CD4-positive, alpha-beta T cell treated with Interleukin-17A for 1 hour (primary cell): ENCODE data around the gene TICAM1.
"Not testable (repeated sequence)": the region's sequence is repeated elsewhere in the genome, so short reads cannot be mapped to it uniquely, and the experiment has no call there.

Experiments used
- DNase-seq: peaks from one replicate; pipeline ENCODE4 v3.0.0-alpha.2; 2020

The TICAM1 gene

GRCh38 chr19:4831304-4831978 is at the start of gene TICAM1:
TICAM1 (minus strand) TSS chr19:4831712; CDS start chr19:4818377, 13,335 bp downstream.
- DNase-seq = peak; percentile 91

- no peak for DNase-seq
These were observed 47.5 kb upstream of the TICAM1 start for GRCh38 chr19:4879041-4879440.

DNA sequence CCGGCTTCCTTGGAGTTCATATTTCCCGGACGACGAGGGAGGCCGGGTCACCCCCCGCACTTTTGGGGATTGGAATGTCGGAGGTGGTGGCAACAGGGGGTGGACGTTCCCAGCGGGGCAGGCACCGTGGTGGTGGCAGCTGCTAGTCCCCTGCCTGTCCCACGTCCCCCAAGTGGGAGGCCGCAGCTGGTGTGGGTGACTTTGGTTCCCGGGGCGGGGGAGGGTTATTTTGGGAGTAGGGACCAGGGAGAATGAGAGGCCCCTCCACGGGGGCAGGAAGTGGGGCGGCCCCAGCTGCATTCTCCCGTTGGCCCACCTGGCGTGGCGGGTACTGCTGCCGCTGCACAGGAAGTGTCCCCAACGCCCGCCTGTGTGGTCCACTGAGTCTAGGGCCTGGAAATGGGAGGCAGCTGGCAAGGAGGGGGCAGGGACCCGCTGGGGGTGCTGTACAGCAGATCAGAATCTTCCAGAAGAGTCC is 47.0 kb upstream of the TICAM1 start:
- DNase-seq = no peak

DNA sequence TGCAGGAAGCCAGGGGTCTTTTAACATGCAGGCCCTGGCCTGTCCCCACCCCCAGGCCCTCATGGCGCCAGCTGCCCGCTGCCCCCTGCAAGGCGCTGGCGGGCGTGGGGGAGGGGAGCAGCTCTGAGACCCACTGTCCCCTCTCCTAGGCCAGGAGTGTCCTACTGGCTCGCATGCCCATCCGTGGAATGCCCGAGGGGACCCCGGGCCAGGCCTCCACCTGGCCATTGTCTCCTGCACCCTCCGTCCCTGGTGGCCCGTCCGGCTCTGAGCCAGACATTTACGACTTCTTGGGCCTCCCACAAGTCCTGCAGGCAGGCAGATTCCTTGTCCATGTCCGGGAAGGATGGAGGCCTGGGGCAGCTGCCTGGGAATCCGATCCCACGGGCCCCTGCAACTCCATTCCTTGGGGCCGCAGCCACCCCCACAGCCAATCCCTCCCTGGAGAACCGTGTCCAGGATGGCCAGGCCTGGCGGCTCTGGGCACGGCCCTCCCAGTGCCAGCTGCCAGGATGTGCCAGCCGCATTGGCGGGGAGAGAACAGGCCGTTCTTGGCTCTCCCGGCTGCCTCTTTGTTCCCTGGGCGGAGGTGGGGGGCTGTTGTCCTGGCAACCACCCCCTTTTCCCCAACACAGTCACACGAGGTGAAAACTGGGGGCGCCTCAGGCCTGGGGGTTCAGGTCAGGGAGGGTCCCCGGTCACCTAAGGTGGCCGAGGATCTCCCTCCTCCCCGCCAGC is 46.4 kb upstream of the TICAM1 start:
- DNase-seq = no peak

GRCh38 chr19:4873930-4874329 is 42.4 kb upstream of the TICAM1 start:
- no peak for DNase-seq

- DNase-seq = no peak
These were observed 40.2 kb upstream of the TICAM1 start for GRCh38 chr19:4871711-4872110.

GRCh38 chr19:4870025-4870700 is 38.7 kb upstream of the TICAM1 start:
- DNase-seq = no peak

DNA sequence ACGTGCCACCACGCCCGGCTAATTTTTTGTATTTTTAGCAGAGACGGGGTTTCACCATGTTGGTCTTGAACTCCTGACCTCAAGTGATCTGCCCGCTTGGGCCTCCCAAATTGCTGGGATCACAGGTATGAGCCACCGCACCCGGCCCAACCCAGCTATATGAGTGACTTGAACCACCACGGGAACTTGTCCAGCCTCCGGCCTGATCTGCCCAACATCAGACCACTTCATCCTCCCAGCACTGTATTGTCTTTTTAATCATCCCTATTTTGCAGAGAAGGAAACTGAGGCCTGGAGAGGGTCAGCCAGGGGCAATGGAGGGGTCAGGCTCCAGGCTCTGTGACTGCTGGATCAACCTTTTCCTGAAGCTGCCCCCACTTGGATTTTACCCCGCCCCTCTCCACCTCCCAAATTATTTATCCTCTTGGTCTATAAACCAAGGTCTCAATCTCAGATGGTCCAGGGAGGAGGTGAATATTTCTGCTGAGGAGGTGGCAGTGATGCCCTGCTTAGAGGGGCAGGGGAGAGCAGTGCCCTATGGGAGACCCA is 36.8 kb upstream of the TICAM1 start:
- no peak for DNase-seq

DNA sequence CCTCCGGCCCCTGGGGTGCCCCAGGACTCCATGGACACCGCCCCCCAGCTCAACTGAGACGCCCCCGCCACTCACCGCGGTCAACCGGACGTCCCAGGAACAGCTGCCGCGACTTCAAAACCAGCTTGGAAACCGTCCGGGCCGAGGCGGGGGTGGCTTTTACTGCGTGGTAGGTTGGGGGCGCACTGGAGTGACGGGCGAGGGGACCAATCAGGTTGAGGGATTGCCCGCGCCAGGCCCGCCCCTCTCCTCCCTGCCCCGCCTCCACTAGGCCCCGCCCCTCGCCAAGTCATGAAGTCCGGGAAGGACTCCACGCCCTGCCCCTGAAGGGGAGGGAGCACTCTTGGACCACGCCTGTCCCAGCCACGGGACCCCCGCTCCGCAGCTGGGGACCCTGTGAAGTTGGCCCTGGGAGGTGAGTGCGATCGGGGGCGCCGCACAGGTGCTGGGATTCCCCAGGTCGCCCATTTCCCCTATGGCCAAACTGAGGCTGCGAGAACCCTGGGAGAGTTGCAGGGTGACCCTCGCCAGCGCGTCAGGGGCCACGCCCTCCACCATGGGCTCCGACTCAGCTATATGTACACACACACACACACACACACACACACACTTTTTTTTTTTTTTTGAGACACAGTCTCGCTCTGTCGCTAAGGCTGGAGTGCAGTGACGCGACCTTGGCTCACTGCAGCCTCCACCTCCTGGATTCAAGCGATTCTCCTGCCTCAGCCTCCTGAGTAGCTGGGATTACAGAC is 36.2 kb upstream of the TICAM1 start, which contains the start of gene PLIN3:
Gene PLIN3 (minus strand): TSS at position 134 of the 752 bp plus-strand sequence. CDS start 6,273 bp downstream, outside the sequence.
- peak; percentile 92 for DNase-seq

DNA sequence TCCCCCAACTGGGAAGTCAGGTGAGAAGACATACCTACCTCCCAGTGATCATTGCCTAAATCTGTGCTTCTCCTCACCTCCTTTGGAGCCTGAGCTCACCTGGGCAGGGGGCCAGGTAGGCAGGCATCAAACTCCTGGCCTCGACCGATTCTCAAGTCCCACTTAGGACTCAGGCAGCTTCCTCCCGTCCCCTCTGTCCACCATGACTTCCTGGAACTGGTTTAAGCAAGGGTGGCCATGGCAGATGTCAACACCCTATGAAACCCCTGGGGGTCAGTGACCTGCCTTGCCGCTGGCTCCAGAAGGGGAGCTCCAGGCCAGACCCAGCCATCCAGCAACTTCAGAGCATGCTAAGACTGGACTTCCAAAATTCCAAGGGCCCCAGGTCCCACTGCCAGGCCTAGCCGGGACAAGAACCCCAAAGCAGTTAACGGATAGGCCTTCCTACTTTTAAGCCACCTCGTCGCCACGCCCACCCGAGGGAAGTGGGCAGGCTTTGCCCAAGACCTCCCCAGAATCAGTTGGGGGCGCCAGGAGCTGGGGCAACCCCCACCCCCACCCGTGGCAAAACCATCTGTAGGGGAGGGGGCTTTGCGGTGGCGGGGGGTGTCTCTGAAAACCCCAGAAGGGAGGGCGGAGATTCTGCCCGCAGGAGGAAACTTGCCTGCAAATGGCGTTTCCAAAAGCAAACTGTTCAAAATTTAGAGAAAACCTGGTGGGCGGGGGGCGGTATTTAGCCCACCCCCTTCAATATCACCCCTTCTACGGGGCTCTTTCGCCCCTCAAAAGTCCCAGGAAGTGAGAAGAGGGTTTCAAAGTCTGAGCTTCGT is 35.3 kb upstream of the TICAM1 start:
- peak; percentile 64 for DNase-seq

- no peak for DNase-seq
These were observed 29.6 kb upstream of the TICAM1 start for GRCh38 chr19:4861147-4861546.

DNA sequence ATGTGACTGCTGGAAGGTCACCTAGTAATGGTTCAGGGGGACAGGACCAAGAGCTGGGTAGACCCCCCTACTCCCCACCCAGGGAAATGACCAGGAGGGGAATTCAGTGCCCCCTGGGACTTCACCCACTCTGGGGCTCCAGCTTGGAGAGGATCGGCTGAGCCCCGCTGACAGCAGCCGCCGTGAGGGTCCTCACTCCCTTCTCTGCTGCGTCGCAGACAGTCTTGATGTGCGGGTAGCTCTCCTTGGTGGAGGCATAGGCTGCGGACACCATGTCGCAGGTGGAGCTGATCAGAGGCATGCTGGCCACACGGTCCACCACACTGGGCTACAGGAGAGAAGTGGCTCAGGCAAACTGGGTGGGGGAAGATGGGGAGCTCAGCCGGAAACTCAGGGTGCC is 28.2 kb upstream of the TICAM1 start:
- no peak for DNase-seq

DNA sequence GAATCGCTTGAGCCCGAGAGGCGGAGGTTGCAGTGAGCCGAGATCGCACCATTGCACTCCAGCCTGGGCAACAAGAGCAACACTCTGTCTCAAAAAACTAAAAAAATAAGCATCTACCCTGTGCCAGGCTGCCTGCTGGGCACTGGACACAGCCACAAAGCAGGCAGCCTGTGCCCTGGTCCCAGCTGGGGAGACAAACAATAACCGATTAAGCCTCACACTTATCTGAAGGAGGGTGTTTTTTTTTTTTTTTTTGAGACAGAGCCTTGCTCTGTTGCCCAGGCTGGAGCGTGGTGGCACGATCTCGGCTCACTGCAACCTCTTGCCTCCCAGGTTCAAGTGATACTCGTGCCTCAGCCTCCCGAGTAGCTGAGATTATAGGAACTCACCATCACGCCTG is 25.0 kb upstream of the TICAM1 start:
- not testable (repeated sequence) for DNase-seq

GRCh38 chr19:4853506-4853905 is 22.0 kb upstream of the TICAM1 start:
- DNase-seq = not testable (repeated sequence)

GRCh38 chr19:4852484-4852883 is 21.0 kb upstream of the TICAM1 start:
- DNase-seq = no peak

GRCh38 chr19:4851551-4852290 is 20.2 kb upstream of the TICAM1 start:
- DNase-seq = peak; percentile 78

GRCh38 chr19:4849019-4849418 is 17.5 kb upstream of the TICAM1 start:
- DNase-seq = no peak

DNA sequence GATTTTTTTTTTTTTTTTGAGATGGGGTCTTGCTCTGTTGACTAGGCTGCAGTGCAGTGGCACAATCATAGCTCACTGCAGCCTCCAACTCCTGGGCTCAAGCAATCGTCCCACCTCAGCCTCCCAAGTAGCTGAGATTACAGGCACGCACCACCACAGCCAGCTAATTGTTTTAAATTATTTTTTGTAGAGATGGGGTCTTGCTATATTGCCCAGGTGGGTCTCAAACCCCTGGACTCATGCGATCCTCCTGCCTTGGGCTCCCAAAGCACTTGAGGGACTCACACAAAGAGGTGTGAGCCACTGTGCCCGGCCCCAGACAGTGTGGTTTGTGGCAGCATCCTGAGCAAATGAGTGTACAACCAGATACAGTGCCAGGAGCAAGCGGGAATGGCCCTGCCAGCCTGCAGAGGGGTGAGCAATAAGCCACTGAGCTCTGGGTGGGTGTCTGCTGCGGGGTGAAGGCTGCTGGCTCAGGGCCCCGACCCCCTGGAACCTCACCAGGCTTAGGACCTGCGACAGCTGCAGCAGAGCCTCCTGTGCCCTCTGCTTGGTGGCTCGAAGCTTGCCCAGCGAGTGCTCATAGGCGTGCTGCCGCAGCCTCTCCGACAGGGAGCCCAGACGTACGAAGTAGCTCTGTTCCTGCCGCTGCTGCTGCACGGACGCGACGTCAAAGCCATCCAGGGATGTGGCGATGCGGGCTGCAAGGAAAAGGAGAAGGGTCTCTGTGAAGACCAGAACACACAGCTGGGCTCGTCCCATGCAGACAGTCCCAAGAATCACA is 15.9 kb upstream of the TICAM1 start:
- DNase-seq = no peak

GRCh38 chr19:4845975-4846374 is 14.5 kb upstream of the TICAM1 start:
- DNase-seq = not testable (repeated sequence)
